Measurements from ENCODE around the gene LRP8. TPM values are rescaled to one million over a fixed set of nuclear protein-coding genes. Genes with fewer than 3 reads are reported as not detected.

Gene LRP8
- total and polyA plus RNA-seq, 2 donors (not counting 3 experiments of a cell fraction or from before 2014, with no cell fraction given) = 40.9 to 62.2 TPM

GRCh38 chr1:53338423-53338822, 10.6 kb upstream of the LRP8 start:
- ChIA-PET CTCF (no interaction called here), POLR2A (no interaction called here)
- Histone ChIP-seq H2AFZ (ENCODE audit: low read depth, low read length) (no peak overlapping the region), H3K9me1 (replicated peaks; ENCODE audit: control insufficient read depth, extremely low read depth, insufficient read depth, low read length) (no peaks in the 10 kb centered on the region), H3K27ac (ENCODE audit: insufficient read depth, low read depth, low read length) (no peak overlapping the region), H3K4me2 (ENCODE audit: insufficient read depth, low read length) (no peak overlapping the region), H3K4me3 (replicated peaks in 1 of 3; ENCODE audit: insufficient read depth in 1 of 3, low read depth in 1 of 3, low read length in 3 of 3) (no peak overlapping the region), H4K20me1 (replicated peaks; ENCODE audit: control insufficient read depth, extremely low read depth, insufficient read depth, low read length) (no peaks in the 10 kb centered on the region), H3K36me3 (ENCODE audit: control insufficient read depth in 2 of 2, extremely low read depth in 1 of 2, insufficient read depth in 2 of 2, low read length in 2 of 2) (no peaks in the 10 kb centered on the region), H3K27me3 (ENCODE audit: control insufficient read depth in 2 of 2, insufficient read depth in 2 of 2, low read length in 2 of 2) (peaks cover 0 to 4% of the 10 kb centered on the region in 2 experiments), H3K9me3 (replicated peaks; ENCODE audit: control insufficient read depth, insufficient read depth, low read length) (no peaks in the 10 kb centered on the region), H3K79me2 (ENCODE audit: control insufficient read depth, insufficient read depth, low read length) (no peaks in the 10 kb centered on the region), H3K9ac (replicated peaks; ENCODE audit: extremely low read depth, insufficient read depth, low read length) (no peak overlapping the region), H3K4me1 (ENCODE audit: control insufficient read depth, extremely low read depth, insufficient read depth, low read length) (no peaks in the 10 kb centered on the region)
- TF ChIP-seq CTCF (IDR thresholded peaks at IDR 0.05; ENCODE audit: extremely low read depth in 1 of 2, insufficient read depth in 1 of 2, low read depth in 1 of 2, low read length in 2 of 2) (no peak), POLR2AphosphoS5 (IDR thresholded peaks at IDR 0.05; ENCODE audit: insufficient read depth, low read depth, low read length) (no peak), POLR2A (IDR thresholded peaks at IDR 0.05; ENCODE audit: low read depth, low read length) (no peak), GATA2 (IDR thresholded peaks at IDR 0.05; ENCODE audit: insufficient read depth, insufficient read length, low read depth, low read length) (no peak), FOS (IDR thresholded peaks at IDR 0.05; ENCODE audit: borderline replicate concordance, insufficient read depth, low read length) (no peak), JUN (IDR thresholded peaks at IDR 0.05; ENCODE audit: borderline replicate concordance, insufficient read depth, insufficient read length, low read depth) (no peak), EZH2 (IDR thresholded peaks at IDR 0.05; ENCODE audit: borderline replicate concordance, low read depth, low read length, severe bottlenecking) (no peak), MAX (IDR thresholded peaks at IDR 0.05; ENCODE audit: insufficient read depth, insufficient read length) (no peak)
- dilution Hi-C loops (cut with MboI; ENCODE audit: extremely low pct_ligation_motif_present, low sequenced_read_pairs) (no loop called here), intact Hi-C loops (cut with micrococcal nuclease) (no loop called here)
- FAIRE-seq = no peak
- no peak for DNase-seq (ENCODE audit: low read depth, low spot score)
- BruUV-seq (replicated peaks) = no TSS peak
